Caki2 (cell line): Measurements from ENCODE around the gene EPB41L3. TPM values are rescaled to one million over a fixed set of nuclear protein-coding genes. Genes with fewer than 3 reads are reported as not detected.
"Not testable (repeated sequence)": the region's sequence is repeated elsewhere in the genome, so short reads cannot be mapped to it uniquely, and the experiment has no call there.

Source experiments
- DNase-seq: peaks from one replicate; pipeline ENCODE4 v3.0.0-alpha.2; 2015; ENCODE audit warnings: low read depth
- in situ Hi-C: cut with HindIII; loops from 2 replicates; pipeline ENCODE4 v1.10.0; 2016; ENCODE audit warnings: low sequenced_read_pairs, low pct_unique_long_range_greater_than_20kb, mixed read lengths
- total RNA-seq: library from RNA; depleted of rRNA; stranded (reverse); fragments of >200 nt; shearing (Covaris generic); gene quantifications from 2 replicates; pipeline ENCODE4 v1.2.3, GENCODE V29; 2014; ENCODE audit warnings: low replicate concordance; rRNA removed

The EPB41L3 gene
- 1.6 TPM in 1 of 2 replicates, not detected in the other for total RNA-seq

DNA sequence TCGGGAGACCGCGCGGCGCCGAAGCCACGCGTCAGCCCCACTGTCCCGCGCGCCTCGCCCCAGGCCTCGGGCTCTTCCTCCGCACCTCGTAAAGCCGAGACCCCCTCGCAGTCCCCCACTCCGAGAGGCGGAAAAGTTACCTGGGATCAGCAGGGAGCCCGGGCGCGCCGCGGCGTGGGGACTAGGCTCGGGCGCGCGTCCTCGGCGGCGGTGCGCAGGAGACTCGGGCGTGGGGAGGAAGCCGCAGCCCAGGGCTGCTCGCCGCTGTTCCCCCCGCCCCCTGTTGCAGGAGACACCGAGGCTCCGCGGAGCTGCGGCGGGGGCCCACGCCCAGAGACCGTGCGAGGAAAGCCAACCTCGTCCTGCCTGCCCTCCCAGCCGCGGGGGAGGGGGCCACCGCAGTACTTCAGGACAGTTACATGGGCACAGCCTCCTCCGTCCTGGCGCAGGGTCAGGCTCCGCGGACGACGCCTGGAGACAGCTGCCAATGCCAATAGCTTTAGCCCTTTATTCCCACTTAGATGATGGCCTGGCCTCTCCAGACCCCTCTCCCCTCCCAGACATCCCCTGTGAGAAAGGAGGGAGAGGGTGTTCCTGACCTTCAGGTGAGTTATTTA is at the start of gene EPB41L3:
Gene EPB41L3 (minus strand): TSS at position 225 of the 617 bp plus-strand sequence. CDS start 54,814 bp downstream, outside the sequence.
- no peak for DNase-seq
- in situ Hi-C loops, result no loop called here

- DNase-seq, result no peak
- in situ Hi-C loops, result no loop called here
These were observed 44.7 kb upstream of the EPB41L3 start for GRCh38 chr18:5588529-5588928.

DNA sequence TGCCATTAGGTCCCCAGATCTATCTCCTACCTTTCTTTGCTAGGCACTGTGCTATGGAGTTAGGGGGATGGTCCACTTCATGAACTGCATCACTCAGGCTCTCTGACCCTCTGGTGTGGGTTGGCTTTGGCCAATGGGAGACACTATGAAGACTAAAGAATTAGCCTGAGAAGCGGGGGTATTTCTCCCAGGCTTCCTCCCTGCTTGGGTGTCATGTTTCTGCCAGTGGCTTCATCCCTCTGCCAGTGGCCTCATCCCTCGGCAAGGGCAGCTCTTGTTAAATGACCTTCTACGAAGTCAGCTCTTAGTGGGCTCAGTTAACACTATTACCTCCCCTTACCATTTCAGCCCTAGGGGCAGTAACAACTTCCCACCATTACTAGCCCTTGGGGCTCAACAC is 41.9 kb upstream of the EPB41L3 start:
- no peak for DNase-seq
- in situ Hi-C loops, result no loop called here

DNA sequence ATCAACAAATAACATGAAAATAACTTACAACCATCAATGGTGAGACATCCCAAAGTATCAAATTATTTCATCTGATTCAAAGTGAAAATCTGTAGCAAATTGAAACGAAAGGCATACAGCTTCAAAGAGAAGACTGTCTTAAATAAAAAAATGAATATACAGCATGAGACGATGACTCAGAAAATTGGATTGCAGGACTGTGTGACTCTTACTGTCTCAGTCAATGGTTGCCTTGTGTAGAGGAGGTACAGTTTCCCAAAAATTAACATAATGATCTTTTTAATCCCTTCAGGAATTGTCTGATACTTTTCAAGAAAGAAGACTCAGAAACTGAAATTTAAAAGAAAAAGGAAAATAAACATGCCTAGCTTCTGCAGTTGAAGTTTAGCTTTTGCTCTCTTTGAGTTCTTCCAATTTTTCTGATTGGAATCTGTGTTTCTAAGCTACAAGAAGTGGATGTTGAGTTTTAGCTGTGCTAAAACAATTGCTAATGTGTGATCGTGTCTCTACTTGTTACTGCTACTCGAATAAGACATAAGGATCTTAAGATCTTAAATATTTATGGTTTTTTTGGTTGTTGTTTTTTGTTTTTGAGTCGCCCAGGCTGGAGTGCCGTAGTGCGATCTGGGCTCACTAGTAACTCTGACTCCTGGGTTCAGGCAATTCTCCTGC is 41.1 kb upstream of the EPB41L3 start:
- in situ Hi-C loops, result no loop called here
- DNase-seq, result no peak

DNA sequence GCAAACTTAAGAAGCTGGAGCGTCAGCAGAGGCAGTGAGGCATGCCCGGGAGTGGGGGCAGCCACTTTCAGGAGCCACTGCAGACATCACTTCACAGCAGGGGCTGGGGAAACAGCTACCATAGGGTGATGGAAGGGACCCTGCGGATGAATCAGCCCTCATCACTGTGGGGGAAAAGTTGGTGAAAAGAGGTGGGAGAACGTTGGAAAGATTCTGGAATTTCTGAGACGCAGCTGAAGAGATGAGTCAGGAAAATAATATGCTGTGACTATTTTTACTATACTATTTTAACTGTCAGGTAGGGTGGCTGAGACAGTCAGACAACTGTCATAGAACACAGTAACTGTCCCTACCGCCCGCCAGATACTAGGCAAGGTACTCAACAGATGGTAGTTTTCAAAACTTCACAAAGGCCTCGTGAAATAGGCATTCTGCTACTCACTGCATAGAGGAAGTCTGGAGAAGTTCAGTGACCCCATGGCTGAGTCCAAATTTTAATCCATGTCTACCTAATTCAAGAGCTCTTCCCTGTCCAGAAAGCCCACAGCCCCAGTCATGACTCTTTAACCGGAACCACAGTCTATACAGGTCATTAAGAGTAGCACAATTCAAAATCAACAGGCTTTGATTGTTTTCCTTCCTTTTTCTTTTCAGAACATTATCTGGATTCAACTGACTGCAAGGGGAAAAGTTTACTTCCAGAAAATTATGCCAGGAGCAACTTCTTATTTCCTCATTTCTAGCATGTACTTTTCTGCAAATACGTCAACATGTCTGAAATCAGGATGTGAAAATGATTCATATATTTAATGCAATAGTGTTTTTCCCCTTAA is 39.3 kb upstream of the EPB41L3 start:
- in situ Hi-C loops, result no loop called here
- DNase-seq, result peak; percentile 14

DNA sequence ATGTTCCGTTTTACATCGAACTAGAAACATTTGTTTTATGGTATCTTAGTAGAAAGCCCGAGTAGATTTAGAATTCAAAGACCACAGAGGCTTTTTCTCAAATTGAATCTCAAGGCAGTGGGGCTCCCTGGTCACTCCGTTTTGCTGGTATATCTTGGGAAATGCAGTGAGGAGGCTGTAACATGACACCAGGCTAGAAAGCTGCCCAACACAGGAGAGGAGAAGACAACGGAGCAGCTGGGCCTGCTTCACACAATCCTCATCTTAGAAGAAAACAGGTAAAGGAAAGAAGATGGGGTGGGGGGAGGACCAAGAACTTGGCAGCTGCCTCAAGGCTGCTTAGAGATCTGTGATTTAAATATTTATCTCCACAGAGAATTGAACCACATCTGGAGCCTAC is 38.3 kb upstream of the EPB41L3 start:
- no peak for DNase-seq
- in situ Hi-C loops, result no loop called here

DNA sequence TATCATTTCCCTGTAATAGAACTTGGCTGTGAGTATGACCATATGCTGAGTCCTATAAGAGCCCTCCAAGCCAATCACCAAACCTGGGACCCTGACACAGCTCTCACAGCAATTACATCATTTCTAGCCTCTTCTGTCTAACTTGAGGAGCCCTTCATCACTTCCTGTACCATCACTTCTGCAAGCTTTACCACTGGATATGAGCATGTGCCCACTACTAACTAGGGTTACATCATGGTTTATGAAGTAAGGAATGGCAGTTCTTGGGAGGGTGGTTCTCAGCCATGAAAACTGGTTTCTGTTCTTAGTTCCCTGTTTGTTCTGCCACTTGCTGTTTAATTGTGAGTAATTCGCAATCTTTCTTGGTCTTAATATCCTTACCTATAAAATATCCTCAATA is 31.0 kb upstream of the EPB41L3 start:
- DNase-seq, result no peak
- in situ Hi-C loops, result no loop called here

DNA sequence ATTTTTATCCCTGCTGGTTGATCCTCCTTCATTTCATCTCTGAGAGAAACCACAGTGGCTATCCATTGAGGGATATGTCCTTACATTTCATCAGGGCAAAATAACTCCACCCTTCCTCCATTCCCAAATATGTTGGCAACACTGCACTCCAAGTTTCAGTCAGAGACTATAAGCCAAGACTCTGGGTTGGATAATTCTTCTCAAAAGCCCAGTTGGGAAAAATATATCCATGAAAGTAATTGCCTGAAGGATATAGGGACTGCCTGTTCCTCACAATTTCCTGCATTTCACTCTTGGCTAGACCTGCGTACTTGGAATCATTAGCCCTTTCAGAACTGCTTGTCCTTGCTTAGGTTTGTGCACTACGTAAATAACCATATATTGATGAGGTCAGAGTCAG is 27.9 kb upstream of the EPB41L3 start:
- DNase-seq, result no peak
- in situ Hi-C loops, result no loop called here

GRCh38 chr18:5570613-5571012 is 26.8 kb upstream of the EPB41L3 start:
- in situ Hi-C loops, result not testable (repeated sequence)
- DNase-seq, result peak; percentile 14

DNA sequence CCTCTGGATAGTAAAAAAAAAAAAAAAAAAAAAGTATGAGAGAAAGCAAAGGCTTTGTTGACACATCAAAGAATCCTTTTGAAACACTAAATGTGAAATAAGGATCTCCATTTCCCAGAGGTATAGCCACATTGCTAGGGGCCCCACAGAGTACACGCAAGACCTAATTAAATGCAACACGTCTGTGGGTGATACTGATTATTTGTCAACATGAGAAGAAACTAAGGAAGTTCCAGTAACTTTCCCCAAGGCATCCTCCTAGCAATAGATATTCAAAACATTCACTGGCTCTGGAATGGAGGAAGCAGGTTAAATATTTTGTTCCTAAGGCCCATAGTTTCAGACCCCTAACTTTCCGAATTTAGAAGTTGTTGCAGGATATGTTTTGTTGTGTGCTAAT is 24.6 kb upstream of the EPB41L3 start:
- no peak for DNase-seq
- in situ Hi-C loops, result no loop called here

- in situ Hi-C loops, result no loop called here
These were observed 15.1 kb upstream of the EPB41L3 start for GRCh38 chr18:5558851-5559250.

DNA sequence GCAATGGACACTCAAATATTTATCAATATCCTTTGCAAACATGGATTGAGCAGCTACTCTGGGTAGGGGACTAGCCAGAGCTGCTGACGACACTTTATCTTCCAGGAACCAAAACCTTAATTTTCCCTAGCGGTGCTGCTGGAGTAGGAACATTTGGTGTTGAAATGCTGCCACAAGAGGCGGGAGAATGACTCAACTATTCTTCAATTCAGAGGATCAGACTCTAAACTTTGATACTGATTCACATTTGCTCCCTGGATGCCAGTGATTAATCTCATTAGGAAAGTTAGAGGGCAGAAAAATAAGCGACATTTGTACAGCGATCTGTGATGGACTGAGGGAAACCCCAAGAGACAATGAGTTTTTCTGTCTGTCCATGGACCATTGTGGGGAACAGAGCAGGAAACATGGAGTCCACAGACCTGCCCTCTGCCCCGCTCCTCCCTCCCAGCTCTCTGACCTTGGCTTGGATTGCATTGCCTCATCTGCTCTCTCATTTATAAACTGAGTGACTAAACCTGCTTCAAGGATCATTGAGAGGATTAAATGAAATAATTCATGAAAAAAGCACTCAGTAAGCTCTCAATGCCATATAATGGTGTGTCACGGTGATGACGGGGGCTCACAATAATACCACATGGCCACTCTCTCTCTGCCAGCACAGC is 12.6 kb upstream of the EPB41L3 start:
- DNase-seq, result no peak
- in situ Hi-C loops, result no loop called here

More at GRCh38 chr18:5558851-5559250, 15.1 kb upstream of the EPB41L3 start:
- no peak for DNase-seq

- no peak for DNase-seq
- in situ Hi-C loops, result no loop called here
These were observed 10.8 kb upstream of the EPB41L3 start for GRCh38 chr18:5554629-5555028.

DNA sequence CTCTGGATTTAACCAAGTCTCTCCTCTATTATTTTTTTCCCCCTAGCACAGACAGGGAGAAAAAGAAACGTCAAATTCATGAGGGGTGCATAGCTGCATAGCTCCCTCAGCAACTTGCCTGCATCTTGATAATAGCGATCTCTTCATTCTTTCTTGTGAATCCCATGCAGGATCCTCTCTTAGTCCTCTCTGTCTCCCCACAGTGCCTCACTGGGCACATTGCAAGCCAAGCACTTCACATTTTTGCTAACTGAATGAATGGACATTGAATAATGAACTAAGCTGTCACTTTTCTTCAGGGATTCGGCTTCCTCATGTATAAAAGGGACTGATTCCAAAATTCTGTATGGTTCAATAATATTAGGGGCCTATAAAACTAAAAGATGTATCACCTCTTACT is 2.9 kb upstream of the EPB41L3 start:
- DNase-seq, result no peak
- in situ Hi-C loops, result no loop called here

- in situ Hi-C loops, result no loop called here
- no peak for DNase-seq
These were observed 639 bp downstream of the EPB41L3 start for GRCh38 chr18:5543036-5543680.

GRCh38 chr18:5542515-5543035 is 1.2 kb downstream of the EPB41L3 start:
- in situ Hi-C loops, result no loop called here
- DNase-seq, result no peak

GRCh38 chr18:5541644-5542043 is 2.2 kb downstream of the EPB41L3 start:
- DNase-seq, result no peak
- in situ Hi-C loops, result no loop called here

DNA sequence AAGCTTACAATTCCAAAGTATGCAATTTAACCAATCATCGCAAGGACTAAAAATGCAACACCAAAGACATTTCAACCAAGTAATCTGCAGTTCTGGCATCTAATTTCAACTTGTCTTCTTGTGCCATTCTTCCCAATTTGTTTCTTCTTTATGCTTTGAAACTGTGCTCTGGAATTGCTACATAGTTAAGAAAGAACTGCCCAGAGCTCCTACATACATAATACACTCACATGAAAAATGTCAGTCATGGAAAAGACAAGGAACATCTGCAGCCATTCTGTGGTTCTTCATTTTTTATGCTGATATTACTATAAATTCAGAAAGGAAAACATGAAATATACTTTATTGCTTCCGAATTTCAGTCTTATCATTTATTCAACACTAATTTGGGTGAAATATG is 4.4 kb downstream of the EPB41L3 start:
- in situ Hi-C loops, result no loop called here
- DNase-seq, result no peak
